Ramos (cell line): ENCODE data around the gene MRGPRX2.

Experiments
- in situ Hi-C: fragments of 300-500 bp; cut with MboI; formaldehyde crosslinking; loops from one replicate; pipeline ENCODE4 v1.14.3; 2022; ENCODE audit warnings: low sequenced_read_pairs; ENCODE audit not compliant: unreplicated experiment

The MRGPRX2 gene

DNA sequence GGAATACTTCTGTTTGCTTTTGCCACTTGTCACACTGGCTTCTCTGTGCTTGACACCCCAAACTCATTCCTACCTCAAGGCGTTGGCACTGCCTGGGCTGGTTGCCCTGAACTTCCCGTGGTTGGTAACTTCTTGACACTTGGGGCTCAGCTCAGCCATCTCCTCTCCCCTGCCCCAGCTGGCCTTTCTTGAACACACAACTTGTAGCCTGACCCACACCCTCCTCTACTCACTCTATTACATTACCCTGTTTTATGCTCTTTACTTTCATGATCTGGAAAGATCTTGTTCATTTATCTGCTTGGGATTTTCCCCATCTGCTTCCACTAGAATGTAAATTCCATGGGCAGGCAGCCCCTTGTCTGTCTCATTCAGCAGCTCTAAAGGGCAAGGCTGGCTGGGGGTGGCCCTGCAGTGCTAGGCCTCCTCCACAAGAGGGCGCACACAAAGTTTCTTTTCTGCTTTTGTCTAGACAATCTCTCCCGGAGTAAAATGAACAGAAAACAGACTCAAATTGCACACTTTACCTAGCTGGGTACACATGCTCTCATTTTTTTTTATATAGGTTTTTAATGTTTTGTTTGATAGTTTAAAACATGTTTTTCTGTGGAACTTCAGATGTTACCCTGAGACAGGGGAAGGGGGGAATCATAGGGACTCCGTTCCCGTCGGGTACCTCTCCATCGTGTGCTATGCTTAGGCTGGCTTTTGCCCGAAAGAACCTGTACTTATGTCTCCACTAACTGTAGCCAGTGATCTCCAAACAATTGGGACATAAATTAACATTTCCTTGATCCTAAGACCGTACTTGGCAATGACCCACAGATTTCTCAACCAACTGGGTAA, 16.4 kb upstream of the MRGPRX2 start:
- in situ Hi-C loops: no loop called here

DNA sequence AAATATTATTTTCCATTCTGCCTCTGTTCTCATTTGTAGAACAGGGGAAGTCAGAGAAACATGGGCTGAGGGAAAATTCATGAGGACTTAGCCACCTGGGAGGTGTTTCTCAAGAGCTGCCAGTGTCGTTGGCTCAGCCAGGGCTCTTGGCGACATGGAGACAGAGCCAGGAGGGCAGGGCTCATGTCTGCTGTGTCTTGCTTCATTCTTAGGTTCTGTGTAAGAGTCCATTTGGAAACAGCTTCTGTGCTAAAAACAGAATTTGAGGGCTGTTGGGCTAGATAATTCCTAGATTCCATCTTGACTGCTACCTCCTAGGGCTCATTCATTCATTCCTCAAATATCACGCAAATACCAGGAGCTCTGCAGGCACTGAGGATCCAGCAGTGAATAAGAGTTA, 15.1 kb upstream of the MRGPRX2 start:
- in situ Hi-C loops: no loop called here

GRCh38 chr11:19073454-19074415, 13.2 kb upstream of the MRGPRX2 start:
- in situ Hi-C loops: loop anchor here (5.0 kb wide), 1 partner anchor 484 kb away; no protein-coding TSS in a partner anchor

GRCh38 chr11:19072464-19072863, 11.9 kb upstream of the MRGPRX2 start:
- in situ Hi-C loops: loop anchor here (5.0 kb wide), 1 partner anchor 485 kb away; no protein-coding TSS in a partner anchor

DNA sequence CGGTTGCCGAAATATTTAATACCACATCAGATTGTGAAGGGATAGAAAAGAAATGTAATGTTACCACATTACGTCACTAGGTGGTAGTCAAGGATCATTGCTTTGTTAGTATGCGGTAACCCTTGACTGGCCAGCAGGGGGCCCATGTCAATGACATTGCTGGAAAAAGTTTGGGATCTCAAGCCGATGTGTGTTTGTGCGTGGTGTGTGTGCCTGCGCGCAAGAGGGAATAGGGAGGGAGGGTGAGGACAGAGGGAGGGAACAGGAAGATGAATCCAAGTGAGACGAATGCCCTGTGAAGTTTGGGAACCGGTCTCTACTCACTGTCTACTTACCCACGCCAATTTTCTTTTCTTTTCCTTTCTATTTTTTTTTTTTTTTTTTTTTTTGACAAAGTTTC, 10.7 kb upstream of the MRGPRX2 start:
- in situ Hi-C loops: loop anchor here (5.0 kb wide), 1 partner anchor 486 kb away; no protein-coding TSS in a partner anchor

GRCh38 chr11:19059833-19060232, 684 bp downstream of the MRGPRX2 start:
- in situ Hi-C loops: no loop called here

GRCh38 chr11:19055905-19056304, 4.6 kb downstream of the MRGPRX2 start:
- in situ Hi-C loops: no loop called here

GRCh38 chr11:19055016-19055415, 5.5 kb downstream of the MRGPRX2 start:
- in situ Hi-C loops: no loop called here

- in situ Hi-C loops: no loop called here
These were observed 6.6 kb downstream of the MRGPRX2 start for GRCh38 chr11:19053909-19054308.

DNA sequence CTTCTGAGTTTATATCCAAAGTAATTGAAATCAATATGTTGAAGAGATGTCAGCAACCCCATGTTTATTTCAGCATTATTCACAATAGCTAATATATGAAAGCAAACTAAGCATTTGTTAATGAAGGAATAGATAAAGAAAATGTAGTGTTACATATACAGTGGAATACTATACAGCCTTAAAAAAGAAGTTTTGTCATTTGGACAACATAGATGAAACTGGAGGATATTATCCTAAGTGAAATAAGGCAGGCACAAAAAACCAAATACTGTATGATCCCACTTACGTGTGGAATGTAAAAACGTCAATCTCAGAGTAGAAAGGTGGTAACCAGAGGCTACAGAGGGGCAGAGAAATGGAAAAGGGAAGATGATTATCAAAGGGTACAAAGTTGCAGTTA, 10.2 kb downstream of the MRGPRX2 start:
- in situ Hi-C loops: no loop called here

GRCh38 chr11:19049351-19049750, 11.2 kb downstream of the MRGPRX2 start:
- in situ Hi-C loops: no loop called here

DNA sequence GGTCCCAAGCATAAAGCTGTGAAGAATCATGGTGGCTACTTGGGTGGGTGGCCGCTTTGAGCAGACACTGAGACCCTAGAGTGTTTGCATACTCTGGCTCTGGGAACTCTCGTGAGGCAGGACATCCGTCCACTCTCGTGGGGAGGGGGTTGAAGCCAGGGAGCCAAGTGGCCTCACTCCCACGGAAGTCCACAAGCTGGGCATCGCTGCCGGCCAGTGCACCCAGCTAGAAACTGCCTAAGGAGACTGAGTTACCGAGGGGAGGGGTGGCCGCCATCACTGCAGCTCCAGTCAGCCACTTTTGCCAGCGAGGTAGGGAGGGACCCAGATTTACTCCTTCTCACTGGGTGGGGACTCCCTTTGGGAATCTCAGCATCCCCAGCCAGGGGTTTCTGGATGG, 20.5 kb downstream of the MRGPRX2 start:
- in situ Hi-C loops: no loop called here

GRCh38 chr11:19039409-19039808, 21.1 kb downstream of the MRGPRX2 start:
- in situ Hi-C loops: no loop called here

- in situ Hi-C loops: no loop called here
These were observed 27.5 kb downstream of the MRGPRX2 start for GRCh38 chr11:19032990-19033389.

GRCh38 chr11:19027829-19028595, 32.5 kb downstream of the MRGPRX2 start:
- in situ Hi-C loops: no loop called here

DNA sequence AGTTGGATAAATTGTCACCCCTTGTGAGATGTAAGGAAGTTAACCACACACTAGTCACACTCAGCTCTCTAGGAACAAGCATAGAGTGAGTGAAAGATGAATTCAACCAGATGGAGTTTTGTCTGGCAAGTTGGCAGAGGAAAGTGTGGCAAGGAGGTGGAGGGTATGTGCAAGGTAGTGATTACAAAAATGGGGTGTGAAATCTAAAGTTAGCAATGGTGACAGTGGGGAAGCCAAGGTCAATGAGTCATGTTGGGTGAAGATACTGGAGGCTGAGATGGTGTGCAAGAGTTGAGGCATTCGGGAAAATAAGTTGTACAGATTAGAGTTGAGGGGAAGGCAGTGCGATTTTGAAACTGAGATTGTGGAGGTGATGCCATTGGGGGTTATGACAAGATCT, 33.7 kb downstream of the MRGPRX2 start:
- in situ Hi-C loops: no loop called here

GRCh38 chr11:19025481-19026406, 34.8 kb downstream of the MRGPRX2 start:
- in situ Hi-C loops: no loop called here

- in situ Hi-C loops: no loop called here
These were observed 39.7 kb downstream of the MRGPRX2 start for GRCh38 chr11:19020831-19021230.

DNA sequence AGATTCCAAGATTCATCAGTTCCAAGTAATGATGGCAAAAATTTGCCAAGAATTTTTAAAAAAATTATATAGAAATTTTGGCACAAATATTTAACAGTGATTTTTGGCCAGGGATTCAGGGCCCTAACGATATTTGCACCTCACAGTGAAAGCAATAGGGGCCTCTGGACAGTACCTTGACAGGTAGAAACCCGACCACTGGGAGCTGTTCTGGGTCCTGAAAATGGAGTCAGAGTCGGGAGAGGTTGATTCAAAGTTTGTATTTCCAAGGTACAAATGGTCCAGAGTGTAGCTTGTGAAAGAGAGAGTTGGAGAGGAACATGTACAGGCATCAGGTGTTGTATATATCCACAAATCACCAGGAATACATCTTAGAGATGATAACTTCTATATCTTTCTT, 41.6 kb downstream of the MRGPRX2 start:
- in situ Hi-C loops: no loop called here
